Measurements from ENCODE around the gene CFAP221. TPM values are rescaled to one million over a fixed set of nuclear protein-coding genes. Genes with fewer than 3 reads are reported as not detected.
"Not testable (repeated sequence)": the region's sequence is repeated elsewhere in the genome, so short reads cannot be mapped to it uniquely, and the experiment has no call there.

The CFAP221 gene
- total and polyA plus RNA-seq, 2 experiments from 2014 or later, result 0.42 to 0.65 TPM

DNA sequence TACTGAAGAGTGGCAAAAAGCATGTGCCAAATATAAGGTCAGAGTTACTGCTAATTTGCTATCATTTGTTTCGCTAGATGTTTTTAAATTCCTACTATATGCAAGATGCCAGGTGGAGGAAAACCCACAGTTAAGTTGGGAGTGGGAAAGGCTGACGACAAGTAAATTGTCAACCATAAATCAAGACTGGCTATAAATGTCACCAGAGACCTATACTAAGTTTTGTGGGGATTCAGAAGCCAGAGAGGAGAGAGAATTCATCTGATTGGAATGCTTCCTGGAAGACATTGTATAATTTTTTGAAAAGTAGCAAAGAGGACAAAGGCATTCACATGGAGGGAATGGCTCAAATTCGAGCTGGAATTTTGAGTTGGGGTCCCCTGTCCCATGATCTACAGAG is 64.3 kb downstream of the CFAP221 start (continued):
- TF ChIP-seq, protein P1, sequence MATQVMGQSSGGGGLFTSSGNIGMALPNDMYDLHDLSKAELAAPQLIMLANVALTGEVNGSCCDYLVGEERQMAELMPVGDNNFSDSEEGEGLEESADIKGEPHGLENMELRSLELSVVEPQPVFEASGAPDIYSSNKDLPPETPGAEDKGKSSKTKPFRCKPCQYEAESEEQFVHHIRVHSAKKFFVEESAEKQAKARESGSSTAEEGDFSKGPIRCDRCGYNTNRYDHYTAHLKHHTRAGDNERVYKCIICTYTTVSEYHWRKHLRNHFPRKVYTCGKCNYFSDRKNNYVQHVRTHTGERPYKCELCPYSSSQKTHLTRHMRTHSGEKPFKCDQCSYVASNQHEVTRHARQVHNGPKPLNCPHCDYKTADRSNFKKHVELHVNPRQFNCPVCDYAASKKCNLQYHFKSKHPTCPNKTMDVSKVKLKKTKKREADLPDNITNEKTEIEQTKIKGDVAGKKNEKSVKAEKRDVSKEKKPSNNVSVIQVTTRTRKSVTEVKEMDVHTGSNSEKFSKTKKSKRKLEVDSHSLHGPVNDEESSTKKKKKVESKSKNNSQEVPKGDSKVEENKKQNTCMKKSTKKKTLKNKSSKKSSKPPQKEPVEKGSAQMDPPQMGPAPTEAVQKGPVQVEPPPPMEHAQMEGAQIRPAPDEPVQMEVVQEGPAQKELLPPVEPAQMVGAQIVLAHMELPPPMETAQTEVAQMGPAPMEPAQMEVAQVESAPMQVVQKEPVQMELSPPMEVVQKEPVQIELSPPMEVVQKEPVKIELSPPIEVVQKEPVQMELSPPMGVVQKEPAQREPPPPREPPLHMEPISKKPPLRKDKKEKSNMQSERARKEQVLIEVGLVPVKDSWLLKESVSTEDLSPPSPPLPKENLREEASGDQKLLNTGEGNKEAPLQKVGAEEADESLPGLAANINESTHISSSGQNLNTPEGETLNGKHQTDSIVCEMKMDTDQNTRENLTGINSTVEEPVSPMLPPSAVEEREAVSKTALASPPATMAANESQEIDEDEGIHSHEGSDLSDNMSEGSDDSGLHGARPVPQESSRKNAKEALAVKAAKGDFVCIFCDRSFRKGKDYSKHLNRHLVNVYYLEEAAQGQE (IDR thresholded peaks at IDR 0.05; ENCODE audit: unreplicated experiment), result no peak

DNA sequence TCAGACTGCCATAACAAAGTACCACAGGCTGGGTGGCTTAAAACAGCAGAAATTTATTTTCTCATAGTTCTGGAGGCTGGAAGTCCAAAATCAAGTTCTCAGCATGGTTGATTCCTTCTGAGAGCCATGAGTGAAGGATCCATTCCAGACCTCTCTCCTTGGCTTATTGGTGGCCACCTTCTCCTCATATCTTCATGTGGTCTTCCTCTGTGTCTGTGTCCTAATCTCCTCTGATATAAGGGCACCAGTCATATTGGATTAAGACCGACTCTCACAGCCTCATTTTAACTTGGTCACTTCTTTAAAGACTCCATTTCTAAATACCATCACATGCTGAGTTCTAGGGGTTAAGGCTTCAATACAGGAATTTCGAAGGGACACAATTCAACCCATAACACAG is 65.1 kb downstream of the CFAP221 start:
- H3K36me3 Mint-ChIP-seq (ENCODE audit: low read depth), result peaks cover 7% of the 10 kb centered on the region
- Histone ChIP-seq H3K36me3 (ENCODE audit: insufficient read depth) (no peaks in the 10 kb centered on the region), H4K20me1 (replicated peaks; ENCODE audit: insufficient read depth) (no peaks in the 10 kb centered on the region), H3K4me1 (ENCODE audit: insufficient read depth) (no peaks in the 10 kb centered on the region), H3K4me3 (no peak overlapping the region), H3K27me3 (ENCODE audit: insufficient read depth) (no peaks in the 10 kb centered on the region), H3F3A (replicated peaks; ENCODE audit: low read depth) (no peaks in the 10 kb centered on the region), H3K27ac (ENCODE audit: low read depth) (no peak overlapping the region), H3K4me2 (no peak overlapping the region), H2AFZ (no peak overlapping the region), H3K79me2 (replicated peaks; ENCODE audit: insufficient read depth) (no peaks in the 10 kb centered on the region), H3K9me2 (ENCODE audit: insufficient read depth) (no peaks in the 10 kb centered on the region; the same call in none of the 2 replicates)
- ATAC-seq (no peak), DNase-seq (ENCODE audit: low spot score) (no peak)
- H3K4me1 Mint-ChIP-seq, result no peaks in the 10 kb centered on the region
- H3K27ac Mint-ChIP-seq, result no peak overlapping the region
- peaks cover 3% of the 10 kb centered on the region for H3K27me3 Mint-ChIP-seq (ENCODE audit: insufficient read depth, low read depth, poor library complexity)
- no peak overlapping the region for H3K4me3 Mint-ChIP-seq
- TF ChIP-seq EZH2 (IDR thresholded peaks at IDR 0.05; ENCODE audit: low read depth, unreplicated experiment) (no peak), CREB1 (CRISPR knock-in tag; IDR thresholded peaks at IDR 0.05; ENCODE audit: low read depth) (no peak), ZNF331 (CRISPR knock-in tag; IDR thresholded peaks at IDR 0.05; ENCODE audit: low read depth) (no peak), EZH2phosphoT487 (IDR thresholded peaks at IDR 0.05; ENCODE audit: unreplicated experiment) (no peak), JUNB (IDR thresholded peaks at IDR 0.05; ENCODE audit: unreplicated experiment) (no peak), ZNF114 (CRISPR knock-in tag; IDR thresholded peaks at IDR 0.05) (no peak)
- H3K9me3 Mint-ChIP-seq, result peaks cover 16% of the 10 kb centered on the region

DNA sequence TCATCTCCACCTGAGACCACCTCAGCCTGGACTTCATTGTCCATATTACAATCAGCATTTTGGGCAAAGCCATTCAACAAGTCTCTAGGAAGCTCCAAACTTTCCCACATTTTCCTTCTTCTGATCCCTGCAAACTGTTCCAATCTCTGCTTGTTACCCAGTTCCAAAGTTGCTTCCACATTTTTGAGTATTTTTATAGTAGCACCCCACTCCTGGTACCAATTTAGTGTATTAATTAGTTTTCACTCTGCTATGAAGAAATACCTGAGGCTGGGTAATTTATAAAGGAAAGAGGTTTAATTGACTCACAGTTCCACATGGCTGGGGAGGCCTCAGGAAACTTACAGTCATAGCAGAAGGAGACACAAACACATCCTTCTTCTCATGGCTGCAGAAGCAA is 69.9 kb downstream of the CFAP221 start:
- H3K4me1 ChIP-seq (ENCODE audit: insufficient read depth); H3K4me2 ChIP-seq; H3K27me3 ChIP-seq (ENCODE audit: insufficient read depth); H3K4me3 Mint-ChIP-seq; ATAC-seq; H3K27ac ChIP-seq (ENCODE audit: low read depth); H3K4me1 Mint-ChIP-seq; H3K36me3 ChIP-seq (ENCODE audit: insufficient read depth); H4K20me1 ChIP-seq (replicated peaks; ENCODE audit: insufficient read depth); DNase-seq (ENCODE audit: low spot score); H3K4me3 ChIP-seq; H3K9me2 ChIP-seq (ENCODE audit: insufficient read depth); H3K27me3 Mint-ChIP-seq (ENCODE audit: insufficient read depth, low read depth, poor library complexity); H2AFZ ChIP-seq; H3K27ac Mint-ChIP-seq; H3F3A ChIP-seq (replicated peaks; ENCODE audit: low read depth); H3K79me2 ChIP-seq (replicated peaks; ENCODE audit: insufficient read depth): not testable (repeated sequence)
- H3K9me3 Mint-ChIP-seq, result peaks cover 31% of the 10 kb centered on the region
- H3K36me3 Mint-ChIP-seq (ENCODE audit: low read depth), result peaks cover 13% of the 10 kb centered on the region

All from GM23338 (cell line).